Skeletal muscle tissue (tissue), 4 donors: ENCODE data around the gene TOR1B. TPM values are rescaled to one million over a fixed set of nuclear protein-coding genes. Genes with fewer than 3 reads are reported as not detected.
"Not testable (repeated sequence)": the region's sequence is repeated elsewhere in the genome, so short reads cannot be mapped to it uniquely, and the experiment has no call there.

Source experiments
- H3K27ac ChIP-seq: one replicate; pipeline ENCODE4 v1.7.0; 2013; ENCODE audit warnings: mild to moderate bottlenecking, low read depth, low read length, inconsistent platforms
- H3K27me3 ChIP-seq, 3 donors: one replicate each; pipeline ENCODE4 v1.7.0; 2013; ENCODE audit warnings: low read length in 3 of 3; ENCODE audit not compliant: control insufficient read depth in 3 of 3, insufficient read depth in 3 of 3
- H3K36me3 ChIP-seq, 3 donors: one replicate each; pipeline ENCODE4 v1.7.0; 2013; ENCODE audit warnings: low read length in 3 of 3; ENCODE audit not compliant: control insufficient read depth in 3 of 3, insufficient read depth in 3 of 3
- H3K4me1 ChIP-seq, 3 donors: one replicate each; pipeline ENCODE4 v1.7.0; 2013; ENCODE audit warnings: low read length in 3 of 3, mild to moderate bottlenecking in 3 of 3; ENCODE audit not compliant: control insufficient read depth in 3 of 3, insufficient read depth in 3 of 3
- H3K4me3 ChIP-seq, 3 donors: one replicate each; pipeline ENCODE4 v1.7.0; 2013; ENCODE audit warnings: low read length in 3 of 3
- H3K9ac ChIP-seq, 3 donors: one replicate each; pipeline ENCODE4 v1.7.0; 2013; ENCODE audit warnings: low read length in 3 of 3, mild to moderate bottlenecking in 3 of 3, moderate library complexity in 2 of 3, low read depth in 1 of 3
- H3K9me3 ChIP-seq, 3 donors: one replicate each; pipeline ENCODE4 v1.7.0; 2013; ENCODE audit warnings: low read length in 3 of 3; ENCODE audit not compliant: control insufficient read depth in 3 of 3
- total RNA-seq: library from RNA; depleted of rRNA; stranded (reverse); fragments of >200 nt; gene quantifications from one replicate; pipeline ENCODE4 v1.2.3, GENCODE V29; 2014
- donor health status: Osteomylitis.

The TOR1B gene
- total RNA-seq, 1 donor from 2014 or later = 15.7 TPM

GRCh38 chr9:129762370-129762984 is 40.5 kb upstream of the TOR1B start:
- not testable (repeated sequence) for H3K36me3 ChIP-seq, H3K4me3 ChIP-seq, H3K9ac ChIP-seq, H3K9me3 ChIP-seq
- Histone ChIP-seq H3K4me1 (peaks cover 4 to 13% (median 7%) of the 10 kb centered on the region in 3 donors), H3K27ac (peak overlapping the region; percentile 57), H3K27me3 (peaks cover 6 to 14% (median 10%) of the 10 kb centered on the region in 3 donors)

GRCh38 chr9:129762985-129763926 is 39.7 kb upstream of the TOR1B start:
- Histone ChIP-seq H3K9me3 (no peaks in the 10 kb centered on the region), H3K36me3 (no peaks in the 10 kb centered on the region), H3K4me1 (peaks cover 4 to 13% (median 7%) of the 10 kb centered on the region in 3 donors), H3K27me3 (peaks cover 6 to 14% (median 10%) of the 10 kb centered on the region in 3 donors), H3K27ac (peak overlapping the region; percentile 57), H3K9ac (no peak overlapping the region), H3K4me3 (no peak overlapping the region)

GRCh38 chr9:129765764-129766317 is 37.1 kb upstream of the TOR1B start:
- peaks cover 4 to 13% (median 7%) of the 10 kb centered on the region in 3 donors for H3K4me1 ChIP-seq
- no peak overlapping the region for H3K4me3 ChIP-seq
- H3K9me3 ChIP-seq = no peaks in the 10 kb centered on the region
- peaks cover 4 to 7% (median 5%) of the 10 kb centered on the region in 3 donors for H3K27me3 ChIP-seq
- H3K27ac ChIP-seq = no peak overlapping the region
- no peaks in the 10 kb centered on the region for H3K36me3 ChIP-seq
- H3K9ac ChIP-seq = no peak overlapping the region

- H3K9ac ChIP-seq = no peak overlapping the region
- no peaks in the 10 kb centered on the region for H3K27me3 ChIP-seq
- H3K9me3 ChIP-seq = no peaks in the 10 kb centered on the region
- H3K36me3 ChIP-seq = no peaks in the 10 kb centered on the region
- H3K27ac ChIP-seq = no peak overlapping the region
- H3K4me3 ChIP-seq = no peak overlapping the region
- H3K4me1 ChIP-seq = peaks cover 0 to under 1% (median 0%) of the 10 kb centered on the region in 3 donors
Observed at GRCh38 chr9:129768486-129768885, 34.5 kb upstream of the TOR1B start.

GRCh38 chr9:129769669-129770068 is 33.3 kb upstream of the TOR1B start:
- Histone ChIP-seq H3K9ac (no peak overlapping the region), H3K4me3 (no peak overlapping the region), H3K36me3 (no peaks in the 10 kb centered on the region), H3K27me3 (peaks cover 0 to 2% (median 0%) of the 10 kb centered on the region in 3 donors), H3K9me3 (no peaks in the 10 kb centered on the region), H3K27ac (no peak overlapping the region), H3K4me1 (no peaks in the 10 kb centered on the region)

GRCh38 chr9:129770741-129771140 is 32.2 kb upstream of the TOR1B start:
- Histone ChIP-seq H3K27me3 (peaks cover 0 to 10% (median 5%) of the 10 kb centered on the region in 3 donors), H3K36me3 (no peaks in the 10 kb centered on the region), H3K4me1 (no peaks in the 10 kb centered on the region), H3K9ac (no peak overlapping the region), H3K4me3 (no peak overlapping the region), H3K9me3 (no peaks in the 10 kb centered on the region), H3K27ac (no peak overlapping the region)

GRCh38 chr9:129773262-129774048 is 29.5 kb upstream of the TOR1B start:
- Histone ChIP-seq H3K27ac (no peak overlapping the region), H3K4me1 (peaks cover 7 to 11% (median 10%) of the 10 kb centered on the region in 3 donors), H3K9ac (no peak overlapping the region)

GRCh38 chr9:129774791-129775447 is 28.1 kb upstream of the TOR1B start:
- H3K27me3 ChIP-seq = peaks cover 0 to 15% (median 5%) of the 10 kb centered on the region in 3 donors
- H3K27ac ChIP-seq = no peak overlapping the region
- no peaks in the 10 kb centered on the region for H3K36me3 ChIP-seq
- H3K9ac ChIP-seq = no peak overlapping the region
- no peaks in the 10 kb centered on the region for H3K9me3 ChIP-seq
- H3K4me1 ChIP-seq = peaks cover 7 to 11% (median 10%) of the 10 kb centered on the region in 3 donors
- no peak overlapping the region for H3K4me3 ChIP-seq

More at GRCh38 chr9:129773262-129774048, 29.5 kb upstream of the TOR1B start:
- Histone ChIP-seq H3K36me3 (no peaks in the 10 kb centered on the region), H3K9me3 (no peaks in the 10 kb centered on the region), H3K27me3 (peaks cover 0 to 15% (median 5%) of the 10 kb centered on the region in 3 donors), H3K4me3 (no peak overlapping the region)

- Histone ChIP-seq H3K36me3 (no peaks in the 10 kb centered on the region), H3K4me1 (peaks cover 7 to 11% (median 10%) of the 10 kb centered on the region in 3 donors), H3K9me3 (no peaks in the 10 kb centered on the region), H3K27ac (no peak overlapping the region), H3K9ac (no peak overlapping the region), H3K27me3 (peaks cover 0 to 15% (median 5%) of the 10 kb centered on the region in 3 donors), H3K4me3 (no peak overlapping the region)
Observed at GRCh38 chr9:129775448-129775798, 27.6 kb upstream of the TOR1B start.
